MCF 10A (cell line): Measurements from ENCODE around the gene ZNHIT1. TPM values are rescaled to one million over a fixed set of nuclear protein-coding genes. Genes with fewer than 3 reads are reported as not detected.

Experiments used
- BruUV-seq: library from RNA; stranded (reverse); fragments of 400-500 nt; replicated peaks from 2 replicates; lab custom pipeline; 2021; lab: Mats Ljungman, UMichigan
- CTCF ChIA-PET: fragments of 300-600 bp; sonication (Branson Sonifier 250); formaldehyde crosslinking; extraction: SDS; loops from one replicate; lab custom pipeline; 2021; ENCODE audit warnings: antibody characterized with exemption, inconsistent platforms; lab: Yijun Ruan, JAX
- POLR2A ChIA-PET: fragments of 300-600, 350-650 bp; sonication (Branson Sonifier 250); formaldehyde crosslinking; extraction: SDS; loops from one replicate; lab custom pipeline; 2020; ENCODE audit warnings: antibody characterized with exemption, inconsistent platforms; lab: Yijun Ruan, JAX
- DNase-seq: peaks from one replicate; pipeline ENCODE4 v3.0.0-alpha.2; 2018; ENCODE audit not compliant: unreplicated experiment
- H3K27ac Mint-ChIP-seq: one replicate; pipeline ENCODE4 v1.8.0; 2022; ENCODE audit warnings: mild to moderate bottlenecking, low read depth, mixed read lengths; ENCODE audit not compliant: unreplicated experiment
- H3K27me3 Mint-ChIP-seq: one replicate; pipeline ENCODE4 v1.8.0; 2022; ENCODE audit warnings: mixed read lengths; ENCODE audit not compliant: insufficient read depth, unreplicated experiment
- H3K36me3 Mint-ChIP-seq: one replicate; pipeline ENCODE4 v1.8.0; 2022; ENCODE audit warnings: mild to moderate bottlenecking, moderate library complexity, mixed read lengths; ENCODE audit not compliant: insufficient read depth, unreplicated experiment
- H3K4me1 Mint-ChIP-seq: one replicate; pipeline ENCODE4 v1.8.0; 2022; ENCODE audit warnings: mixed read lengths; ENCODE audit not compliant: insufficient read depth, unreplicated experiment
- H3K4me3 Mint-ChIP-seq: one replicate; pipeline ENCODE4 v1.8.0; 2022; ENCODE audit warnings: mild to moderate bottlenecking, moderate library complexity, mixed read lengths; ENCODE audit not compliant: unreplicated experiment
- H3K9me3 Mint-ChIP-seq: one replicate; pipeline ENCODE4 v1.8.0; 2022; ENCODE audit warnings: mixed read lengths; ENCODE audit not compliant: unreplicated experiment
- CTCF ChIP-seq: fragments of 200-600 bp; IDR thresholded peaks from one replicate; pipeline ENCODE4 v1.8.0; 2022; ENCODE audit warnings: antibody characterized with exemption, mild to moderate bottlenecking; ENCODE audit not compliant: unreplicated experiment
- intact Hi-C: fragments of 100-400 bp; cut with micrococcal nuclease; formaldehyde crosslinking; loops from 2 replicates; pipeline ENCODE4 v1.14.1; 2022
- total RNA-seq: library from RNA; stranded (reverse); gene quantifications from 2 replicates; pipeline ENCODE4 v1.2.3, GENCODE V29; 2022

ZNHIT1 gene
- total RNA-seq, 1 experiment from 2014 or later, result 63.9 TPM

- no peak overlapping the region for H3K27ac Mint-ChIP-seq
- intact Hi-C loops, result no loop called here
- DNase-seq, result no peak
- TF ChIP-seq CTCF, result no peak
- no peaks in the 10 kb centered on the region for H3K9me3 Mint-ChIP-seq
- H3K36me3 Mint-ChIP-seq, result peaks cover 20% of the 10 kb centered on the region
- no TSS peak for BruUV-seq
- H3K4me1 Mint-ChIP-seq, result no peaks in the 10 kb centered on the region
- H3K27me3 Mint-ChIP-seq, result no peaks in the 10 kb centered on the region
- no peak overlapping the region for H3K4me3 Mint-ChIP-seq
- CTCF ChIA-PET, result no interaction called here
- POLR2A ChIA-PET, result interaction anchor here (0.9 kb wide), 1 partner anchor 22 kb away, joined by 4 read pairs; the partner anchor contains the start of genes PLOD3 and ZNHIT1
Observed at GRCh38 chr7:101239191-101239950, 21.4 kb downstream of the ZNHIT1 start.

GRCh38 chr7:101239951-101240220 lies 21.9 kb downstream of the ZNHIT1 start:
- no peak overlapping the region for H3K27ac Mint-ChIP-seq
- H3K9me3 Mint-ChIP-seq, result no peaks in the 10 kb centered on the region
- ChIA-PET CTCF (no interaction called here), POLR2A (no interaction called here)
- H3K4me1 Mint-ChIP-seq, result no peaks in the 10 kb centered on the region
- no peak for TF ChIP-seq CTCF
- no TSS peak for BruUV-seq
- no peak overlapping the region for H3K4me3 Mint-ChIP-seq
- peaks cover 24% of the 10 kb centered on the region for H3K36me3 Mint-ChIP-seq
- no peak for DNase-seq
- intact Hi-C loops, result loop anchor here (5.0 kb wide), 1 partner anchor 42 kb away; no protein-coding TSS in a partner anchor
- no peaks in the 10 kb centered on the region for H3K27me3 Mint-ChIP-seq

- no peak for TF ChIP-seq CTCF
- ChIA-PET POLR2A (interaction anchor here (1.1 kb wide), 1 partner anchor 23 kb away, joined by 5 read pairs; the partner anchor contains the start of genes PLOD3 and ZNHIT1), CTCF (interaction anchor here (0.9 to 1.1 kb wide), 2 partner anchors 23 to 42 kb away, joined by 3 to 4 read pairs; partner anchors contain the start of genes PLOD3 and ZNHIT1)
- intact Hi-C loops, result loop anchor here (5.0 kb wide), 1 partner anchor 42 kb away; no protein-coding TSS in a partner anchor
- H3K4me3 Mint-ChIP-seq, result no peak overlapping the region
- H3K4me1 Mint-ChIP-seq, result no peaks in the 10 kb centered on the region
- H3K9me3 Mint-ChIP-seq, result no peaks in the 10 kb centered on the region
- no peak for DNase-seq
- peak overlapping the region; percentile 54 for H3K27ac Mint-ChIP-seq
- no TSS peak for BruUV-seq
- H3K36me3 Mint-ChIP-seq, result peaks cover 30% of the 10 kb centered on the region
- H3K27me3 Mint-ChIP-seq, result no peaks in the 10 kb centered on the region
Observed at GRCh38 chr7:101240226-101241014, 22.5 kb downstream of the ZNHIT1 start.

GRCh38 chr7:101241015-101241363 lies 23.0 kb downstream of the ZNHIT1 start:
- DNase-seq, result no peak
- Mint-ChIP-seq H3K9me3 (no peaks in the 10 kb centered on the region), H3K27me3 (no peaks in the 10 kb centered on the region), H3K4me1 (no peaks in the 10 kb centered on the region), H3K36me3 (peaks cover 31% of the 10 kb centered on the region), H3K4me3 (no peak overlapping the region), H3K27ac (peak overlapping the region; percentile 54)
- CTCF ChIA-PET, result interaction anchor here (0.9 to 1.1 kb wide), 2 partner anchors 23 to 42 kb away, joined by 3 to 4 read pairs; partner anchors contain the start of genes PLOD3 and ZNHIT1
- TF ChIP-seq CTCF, result no peak
- BruUV-seq, result no TSS peak
- POLR2A ChIA-PET, result interaction anchor here (0.6 to 1.5 kb wide), 5 partner anchors 11 to 115 kb away, joined by 3 to 5 read pairs (median 4); partner anchors contain the start of genes PLOD3 and ZNHIT1
- intact Hi-C loops, result loop anchor here (5.0 kb wide), 1 partner anchor 41 kb away; no protein-coding TSS in a partner anchor
